HG03521 (cell line): ENCODE results near the gene SESN2.

Experiments
- ATAC-seq: cut with Tn5 transposase; IDR thresholded peaks from one replicate; pipeline ENCODE4 v1.9.1; 2021; ENCODE audit warnings: mild to moderate bottlenecking, moderate library complexity; ENCODE audit not compliant: unreplicated experiment

The SESN2 gene

DNA sequence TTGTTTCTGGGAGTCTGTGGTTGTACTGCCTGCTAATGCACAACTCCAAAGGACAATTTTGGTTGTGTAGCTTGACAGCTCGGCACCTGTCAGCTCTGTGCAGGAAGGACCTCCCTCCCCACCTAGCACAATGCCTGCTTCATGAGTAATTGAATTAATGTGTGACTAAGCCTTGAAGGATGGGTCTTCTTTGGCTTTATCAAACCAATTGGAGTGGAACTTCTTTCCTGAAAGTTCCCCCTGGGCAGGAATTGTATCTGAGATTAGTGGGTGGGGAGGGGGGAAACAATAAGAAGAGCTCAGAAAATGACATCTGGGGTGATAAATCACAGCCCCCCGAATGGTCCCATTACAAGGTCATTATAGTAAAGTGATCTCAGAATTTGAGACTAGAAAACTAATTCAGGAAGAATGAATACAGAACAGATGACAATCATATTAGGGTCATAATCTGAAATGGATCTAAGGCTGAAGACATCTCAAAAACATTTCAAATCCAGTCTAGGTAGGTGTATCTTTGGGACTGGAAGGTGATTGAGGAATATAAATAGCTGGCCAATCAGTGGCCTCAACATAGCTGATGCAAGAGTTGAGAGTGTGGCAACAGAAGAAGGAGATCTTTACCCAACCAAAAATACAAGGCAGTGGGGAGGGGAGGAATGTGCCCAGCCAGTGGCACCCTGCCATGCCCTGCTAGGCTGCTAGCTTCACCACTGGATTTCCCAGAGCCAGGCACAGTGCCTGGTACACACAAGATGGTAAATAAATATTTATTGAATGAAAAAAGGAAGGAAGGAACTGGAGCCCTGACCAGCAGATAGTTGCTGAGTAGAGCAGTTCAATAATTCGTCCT lies 10.1 kb upstream of the SESN2 start:
- ATAC-seq, result no peak

DNA sequence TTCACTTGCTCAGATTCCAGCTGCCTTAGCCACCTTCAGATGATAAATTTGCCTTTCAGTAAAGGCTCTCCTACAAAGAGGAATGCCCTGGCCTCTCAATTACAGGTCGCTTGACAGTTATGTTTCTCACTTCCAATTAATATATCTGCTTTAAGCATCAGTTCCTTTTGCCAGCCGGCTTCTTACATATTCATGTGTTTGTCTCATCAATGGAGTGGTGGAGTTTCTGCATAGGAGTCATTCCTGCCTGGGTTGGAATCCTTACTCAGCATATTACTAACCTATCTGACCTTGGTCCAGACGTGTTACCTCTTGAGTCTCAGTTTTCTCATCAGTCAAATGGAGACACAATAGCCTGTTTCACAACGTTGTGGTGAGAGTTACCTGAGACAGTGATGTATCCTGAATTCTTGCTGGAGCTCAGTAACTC lies 9.4 kb upstream of the SESN2 start:
- ATAC-seq, result no peak

DNA sequence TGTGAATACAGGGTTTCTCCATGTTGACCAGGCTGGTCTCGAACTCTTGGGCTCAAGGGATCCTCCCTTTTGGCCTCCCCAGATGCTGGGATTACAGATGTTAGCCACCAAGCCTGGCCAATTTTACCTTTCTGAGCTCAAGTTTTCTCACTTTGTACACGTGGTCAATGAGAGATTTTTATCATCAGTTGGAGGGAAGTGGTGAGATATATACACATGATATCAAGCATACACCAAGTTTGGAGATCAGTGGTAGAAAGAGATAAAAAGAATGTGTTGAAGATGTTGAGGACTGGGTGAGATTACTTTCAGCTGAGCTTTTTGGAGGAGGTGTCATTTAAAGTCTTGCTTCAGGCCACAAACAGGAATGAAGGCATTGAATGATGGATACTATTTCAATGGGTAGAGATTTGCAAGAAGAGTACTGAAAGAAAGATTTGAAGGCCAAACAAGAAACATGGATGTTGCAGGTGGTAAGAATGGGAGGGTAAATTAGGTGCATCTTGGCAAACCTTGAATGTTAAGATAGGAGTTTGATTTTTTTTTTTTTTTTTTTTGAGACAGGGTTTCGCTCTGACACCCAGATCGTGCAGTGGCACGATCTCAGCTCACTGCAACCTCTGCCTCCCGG lies 3.0 kb upstream of the SESN2 start:
- no peak for ATAC-seq

DNA sequence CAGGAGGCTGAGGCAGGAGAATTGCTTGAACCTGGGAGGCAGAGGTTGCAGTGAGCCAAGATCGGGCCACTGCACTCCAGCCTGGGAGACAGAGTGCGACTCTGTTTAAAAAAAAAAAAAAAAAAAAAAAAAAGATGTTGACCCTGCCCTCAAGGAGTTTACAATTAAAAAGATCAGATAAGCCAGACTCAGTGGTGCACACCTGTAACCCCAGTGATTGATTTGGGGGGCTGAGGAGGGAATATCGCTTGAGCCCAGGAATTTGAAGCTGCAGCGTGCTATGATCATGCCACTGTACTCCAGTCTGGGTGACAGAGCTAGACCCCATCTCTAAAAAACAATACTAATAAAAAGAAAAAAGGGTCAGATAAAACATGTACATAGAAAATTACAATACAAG lies 1.6 kb upstream of the SESN2 start:
- ATAC-seq, result no peak

DNA sequence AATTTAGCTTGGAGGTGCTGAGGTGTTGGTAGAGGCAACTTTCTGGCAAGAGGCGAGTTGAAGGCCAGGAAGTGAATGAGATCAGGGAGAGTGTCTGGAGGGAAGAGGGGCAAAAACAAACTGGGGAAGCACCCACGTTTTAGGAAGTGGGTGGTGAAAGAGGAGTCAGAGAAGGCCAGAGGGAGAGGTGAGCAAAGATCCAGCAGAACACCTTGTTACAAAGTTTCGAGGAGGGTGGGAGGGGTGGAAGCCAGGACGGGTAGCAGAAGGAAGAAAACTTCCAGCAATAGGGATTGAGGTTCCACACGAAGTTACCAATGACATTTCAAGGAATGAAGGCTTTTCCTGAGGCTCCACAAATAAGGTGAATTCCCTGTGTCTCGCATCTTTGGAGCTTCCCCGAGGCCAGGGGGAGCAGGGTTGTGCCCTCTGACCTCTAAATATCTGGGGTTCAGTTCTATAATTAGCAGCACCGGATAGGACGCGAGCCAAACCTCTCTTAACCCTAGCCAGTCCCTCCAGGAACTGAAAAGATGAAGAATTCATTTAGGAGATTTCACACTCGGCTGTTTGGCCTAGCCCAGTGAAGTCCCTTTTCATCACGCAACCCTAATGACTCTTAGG lies 578 bp upstream of the SESN2 start:
- ATAC-seq, result no peak

DNA sequence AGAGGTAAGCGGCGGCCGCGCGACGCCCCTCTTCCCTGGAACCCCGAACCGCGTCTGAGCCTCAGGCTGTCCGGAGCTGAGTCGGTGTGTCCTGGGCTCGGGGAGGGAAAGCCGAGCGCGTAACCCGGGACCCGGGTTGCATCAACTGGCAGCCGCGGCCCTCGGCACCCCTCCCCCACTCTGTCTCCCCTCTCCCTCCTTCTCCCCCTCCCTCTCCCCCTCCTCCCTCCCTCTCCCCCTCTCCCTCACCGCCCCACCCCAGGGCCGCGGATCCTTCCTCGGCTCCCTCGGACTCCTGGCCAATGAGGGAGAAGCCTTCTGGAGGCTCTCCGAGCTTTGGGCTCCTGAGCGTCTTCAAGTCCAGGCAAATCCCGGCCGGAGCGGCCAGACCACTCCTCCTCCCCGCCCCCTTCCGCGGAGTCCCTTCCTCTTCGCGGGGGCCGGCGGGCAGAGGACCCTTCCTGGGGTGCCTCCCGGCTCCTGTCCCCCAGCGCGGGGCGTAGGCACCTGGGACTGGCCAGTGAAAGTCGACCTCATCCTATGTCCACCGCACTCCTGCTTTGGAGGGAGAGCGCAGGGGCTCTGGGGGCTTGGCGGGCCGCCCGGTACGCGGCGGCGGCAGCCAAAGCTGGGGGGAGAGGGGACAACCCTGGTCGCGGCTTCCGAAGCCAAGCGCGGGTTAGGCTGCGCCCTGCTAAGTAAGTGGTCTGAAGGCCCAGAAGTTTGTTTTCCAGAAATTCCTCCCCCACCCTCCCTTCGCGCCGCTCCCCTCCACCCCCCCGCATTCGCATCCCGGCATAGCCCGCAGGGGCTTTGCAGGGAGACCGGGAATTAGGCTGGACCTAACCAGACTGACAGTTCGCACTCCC lies 850 bp downstream of the SESN2 start:
- ATAC-seq, result no peak

DNA sequence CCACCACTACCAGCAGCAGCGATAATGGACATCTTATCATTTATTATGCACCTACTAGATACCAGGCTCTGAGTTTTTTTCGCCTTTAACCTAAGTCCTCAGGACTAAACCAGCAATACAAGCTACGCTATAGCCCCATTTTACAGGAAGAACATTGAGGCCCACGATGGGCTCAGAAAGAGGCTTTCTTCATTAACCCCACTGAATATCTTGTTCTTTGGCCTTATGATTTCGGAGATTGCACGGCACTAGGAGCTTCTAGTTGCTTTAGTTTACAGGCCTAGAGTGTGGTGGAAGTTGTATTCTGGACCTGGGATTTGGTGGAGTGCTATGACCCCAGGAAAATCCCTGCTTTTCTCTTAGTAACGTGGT lies 1.5 kb downstream of the SESN2 start:
- no peak for ATAC-seq

DNA sequence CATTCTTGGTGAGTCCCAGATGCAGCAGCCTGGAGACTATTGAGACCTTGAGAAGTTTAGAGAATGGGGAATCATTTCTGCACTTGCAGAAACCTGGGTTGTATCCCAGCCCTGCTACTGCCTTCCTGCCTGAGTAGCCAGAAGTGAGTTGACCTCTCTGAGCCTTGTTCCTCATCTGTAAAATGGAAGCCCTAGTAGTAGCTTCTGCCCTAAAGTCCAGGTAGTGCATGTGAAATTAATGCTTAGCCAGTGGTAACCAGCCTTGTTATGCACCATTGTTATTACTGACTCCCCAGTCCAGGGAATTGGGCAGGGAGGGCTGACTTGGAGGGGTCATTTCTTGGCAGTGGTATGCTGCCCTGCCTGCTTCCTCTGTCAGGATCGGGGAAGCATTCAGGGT lies 5.6 kb downstream of the SESN2 start:
- ATAC-seq, result no peak

DNA sequence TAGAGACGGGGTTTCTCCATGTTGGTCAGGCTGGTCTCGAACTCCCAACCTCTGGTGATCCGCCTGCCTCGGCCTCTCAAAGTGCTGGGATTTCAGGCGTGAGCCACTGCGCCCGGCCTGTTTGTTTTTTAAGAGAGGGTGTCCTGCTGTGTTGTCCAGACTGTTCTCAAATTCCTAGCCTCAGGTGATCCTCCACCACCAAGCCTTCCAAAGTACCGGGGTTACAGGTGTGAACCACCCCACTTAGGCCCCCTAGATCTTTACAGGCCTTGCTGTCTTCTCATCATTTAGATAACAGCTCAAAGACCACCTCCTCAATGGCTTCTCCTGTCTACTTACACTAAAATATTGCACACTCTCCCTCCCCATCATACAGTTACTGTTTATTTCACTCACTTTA lies 6.3 kb downstream of the SESN2 start:
- ATAC-seq, result no peak

DNA sequence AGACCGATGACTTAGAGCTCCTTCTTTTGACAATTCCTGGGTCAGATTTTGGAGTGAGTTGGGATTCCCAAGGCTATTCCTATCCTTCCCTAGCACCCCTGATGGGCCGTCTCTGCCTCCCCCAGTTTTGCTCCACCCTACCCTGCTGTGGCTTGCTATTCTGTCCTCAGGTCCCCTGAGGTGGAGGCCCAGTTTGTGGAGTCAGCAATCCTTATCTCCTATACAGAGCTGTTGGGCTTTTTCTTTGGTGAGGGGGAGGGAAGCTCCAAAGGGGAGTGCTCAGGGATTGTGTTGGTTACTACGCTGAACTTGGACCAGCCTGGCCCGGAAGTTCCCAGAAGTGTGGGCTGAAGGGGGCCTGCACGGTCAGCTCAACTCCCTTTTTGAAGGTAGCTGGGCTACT lies 7.6 kb downstream of the SESN2 start:
- no peak for ATAC-seq

DNA sequence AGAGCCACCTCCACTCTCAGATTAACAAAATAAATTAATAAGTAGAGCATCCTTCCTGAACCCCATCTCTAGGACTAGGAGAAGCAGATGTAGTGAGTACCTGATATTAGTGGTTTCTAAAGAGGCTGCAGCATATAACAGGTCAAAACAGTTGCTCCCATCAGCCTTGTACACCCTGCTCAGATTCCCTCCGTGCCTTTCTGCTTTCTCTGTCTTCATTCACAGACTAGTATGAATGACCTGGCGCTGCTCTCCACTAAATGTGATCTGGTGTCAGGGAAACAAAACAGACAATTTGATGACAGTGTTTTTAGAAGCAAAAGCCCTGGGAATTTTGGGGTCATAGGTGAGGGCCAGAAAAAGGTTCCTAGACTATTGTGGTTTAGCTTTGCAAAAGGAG lies 8.3 kb downstream of the SESN2 start:
- ATAC-seq, result no peak

DNA sequence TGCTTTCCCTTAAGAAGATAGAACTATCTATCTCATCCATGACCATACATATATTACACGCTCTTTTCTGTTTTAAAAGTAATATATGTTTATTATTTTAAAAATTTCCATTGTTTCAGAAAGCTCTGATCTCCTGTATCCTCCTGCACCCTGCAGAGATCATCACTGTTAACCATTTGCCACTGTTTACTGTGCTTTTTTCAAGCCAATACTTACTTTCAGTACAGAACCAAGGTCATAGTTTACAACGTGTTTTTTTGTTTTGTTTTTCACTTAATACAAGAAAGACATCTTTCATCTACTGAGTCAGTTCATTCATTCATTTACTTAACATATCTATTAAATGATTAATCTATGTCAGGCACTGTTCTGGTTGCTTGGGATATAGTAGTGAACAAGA lies 10.2 kb downstream of the SESN2 start:
- no peak for ATAC-seq

DNA sequence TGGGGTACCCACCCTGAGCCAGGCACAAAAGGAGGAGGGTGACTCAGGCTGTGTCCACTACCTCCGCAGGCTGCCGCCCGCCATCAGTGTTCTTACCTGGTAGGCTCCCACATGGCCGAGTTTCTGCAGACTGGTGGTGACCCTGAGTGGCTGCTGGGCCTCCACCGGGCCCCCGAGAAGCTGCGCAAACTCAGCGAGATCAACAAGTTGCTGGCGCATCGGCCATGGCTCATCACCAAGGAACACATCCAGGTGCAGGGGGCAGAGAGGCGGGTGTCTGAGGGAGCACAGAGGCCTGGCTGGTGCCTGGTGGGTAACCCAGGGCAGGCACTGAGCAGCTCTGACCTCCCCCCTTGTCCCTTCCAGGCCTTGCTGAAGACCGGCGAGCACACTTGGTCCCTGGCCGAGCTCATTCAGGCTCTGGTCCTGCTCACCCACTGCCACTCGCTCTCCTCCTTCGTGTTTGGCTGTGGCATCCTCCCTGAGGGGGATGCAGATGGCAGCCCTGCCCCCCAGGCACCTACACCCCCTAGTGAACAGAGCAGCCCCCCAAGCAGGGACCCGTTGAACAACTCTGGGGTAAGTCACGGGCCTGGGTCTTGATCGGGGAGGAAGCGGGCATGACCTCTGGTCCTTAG lies 13.0 kb downstream of the SESN2 start:
- no peak for ATAC-seq

DNA sequence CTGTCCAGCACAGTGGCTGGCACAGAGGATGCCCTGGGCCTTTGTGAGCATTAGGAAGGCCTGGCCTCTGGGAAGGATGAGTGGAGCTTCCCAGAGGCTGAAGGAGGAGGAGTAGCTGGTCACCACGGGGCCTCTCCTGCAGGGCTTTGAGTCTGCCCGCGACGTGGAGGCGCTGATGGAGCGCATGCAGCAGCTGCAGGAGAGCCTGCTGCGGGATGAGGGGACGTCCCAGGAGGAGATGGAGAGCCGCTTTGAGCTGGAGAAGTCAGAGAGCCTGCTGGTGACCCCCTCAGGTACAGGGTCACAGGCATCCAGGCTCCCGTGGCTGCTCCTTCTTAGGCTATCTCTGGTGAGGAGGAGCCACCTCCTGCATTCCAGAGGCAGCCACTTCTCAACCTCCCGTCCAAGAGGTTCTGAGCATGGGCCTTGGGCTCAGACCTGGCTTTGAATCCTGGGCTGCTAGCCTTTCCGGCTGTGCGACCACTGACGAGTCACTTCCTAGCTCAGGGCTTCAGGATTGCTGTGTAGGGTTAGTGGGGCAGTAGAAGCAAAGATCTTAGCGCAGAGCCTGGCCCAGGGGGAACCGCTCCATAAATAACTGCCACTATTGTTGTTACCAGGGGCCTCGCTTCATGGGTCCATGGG lies 14.0 kb downstream of the SESN2 start:
- ATAC-seq, result no peak

DNA sequence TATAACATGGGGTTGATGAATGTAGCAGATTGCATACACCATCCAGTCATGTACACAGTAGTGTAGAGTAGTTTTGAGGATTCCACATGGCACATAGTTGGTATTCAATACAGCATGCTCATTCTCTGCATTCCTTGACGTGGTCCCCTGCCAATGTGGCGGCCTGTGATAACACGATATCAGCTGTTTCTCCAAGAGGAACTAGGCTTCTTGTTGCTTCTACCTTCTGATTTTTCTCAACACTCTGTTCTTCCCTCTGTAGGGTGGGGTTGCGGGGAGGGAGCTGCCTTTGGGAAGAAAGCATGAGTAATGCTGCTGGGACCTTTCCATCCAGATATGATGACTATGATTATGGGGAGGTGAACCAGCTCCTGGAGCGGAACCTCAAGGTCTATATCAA lies 19.4 kb downstream of the SESN2 start:
- ATAC-seq, result no peak

DNA sequence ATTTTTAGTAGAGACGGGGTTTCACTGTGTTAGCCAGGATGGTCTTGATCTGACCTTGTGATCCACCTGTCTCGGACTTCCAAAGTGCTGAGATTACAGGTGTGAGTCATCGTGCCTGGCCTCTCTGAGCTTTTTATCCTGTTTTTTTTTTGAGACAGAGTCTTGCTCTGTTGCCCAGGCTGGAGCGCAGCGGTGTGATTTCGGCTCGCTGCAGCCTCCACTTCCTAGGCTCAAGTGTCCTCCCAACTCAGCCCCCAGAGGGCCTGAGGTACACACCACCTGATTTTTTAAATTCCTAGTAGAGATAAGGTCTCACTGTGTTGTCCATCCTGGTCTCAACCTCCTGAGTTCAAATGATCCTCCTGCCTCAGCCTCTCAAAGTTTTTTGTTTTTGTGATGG lies 20.4 kb downstream of the SESN2 start:
- no peak for ATAC-seq

DNA sequence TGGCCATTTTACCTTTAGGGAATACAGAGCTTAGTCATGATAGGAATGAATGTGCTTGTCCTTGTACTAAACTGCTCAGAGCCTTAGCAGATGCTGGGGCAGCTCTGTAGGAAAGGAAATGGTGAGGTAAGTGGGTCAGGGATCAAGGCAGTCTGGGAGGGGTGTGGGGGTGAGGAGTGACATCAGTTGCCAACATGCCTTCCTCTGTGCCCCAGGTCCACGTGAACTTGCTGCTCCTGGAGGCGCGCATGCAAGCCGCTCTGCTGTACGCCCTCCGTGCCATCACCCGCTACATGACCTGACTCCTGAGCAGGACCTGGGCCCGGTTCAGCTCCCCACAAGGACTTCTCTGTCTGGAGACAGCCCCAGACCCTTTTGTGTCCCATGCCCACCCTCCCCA lies 21.2 kb downstream of the SESN2 start:
- ATAC-seq, result no peak

DNA sequence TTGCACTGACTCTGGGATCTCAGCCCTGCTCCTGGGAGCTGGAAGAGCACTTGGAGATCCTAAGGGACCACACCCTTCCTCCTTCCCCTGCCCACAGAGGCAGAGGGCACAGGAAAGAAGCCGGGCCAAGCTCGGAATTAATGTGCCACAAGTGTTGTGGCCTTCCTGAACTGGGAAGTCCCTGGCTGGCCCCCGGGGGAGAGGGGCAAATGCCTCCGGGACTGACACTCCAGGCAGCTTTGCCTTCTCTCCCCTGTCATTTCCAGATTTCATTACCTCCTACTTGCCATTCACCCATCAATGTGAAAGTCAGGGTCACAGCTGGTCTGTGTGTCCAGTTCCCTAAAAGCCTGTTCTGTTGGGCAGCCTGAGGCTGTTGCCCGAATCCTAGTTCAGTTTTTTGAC lies 21.7 kb downstream of the SESN2 start:
- ATAC-seq, result no peak

DNA sequence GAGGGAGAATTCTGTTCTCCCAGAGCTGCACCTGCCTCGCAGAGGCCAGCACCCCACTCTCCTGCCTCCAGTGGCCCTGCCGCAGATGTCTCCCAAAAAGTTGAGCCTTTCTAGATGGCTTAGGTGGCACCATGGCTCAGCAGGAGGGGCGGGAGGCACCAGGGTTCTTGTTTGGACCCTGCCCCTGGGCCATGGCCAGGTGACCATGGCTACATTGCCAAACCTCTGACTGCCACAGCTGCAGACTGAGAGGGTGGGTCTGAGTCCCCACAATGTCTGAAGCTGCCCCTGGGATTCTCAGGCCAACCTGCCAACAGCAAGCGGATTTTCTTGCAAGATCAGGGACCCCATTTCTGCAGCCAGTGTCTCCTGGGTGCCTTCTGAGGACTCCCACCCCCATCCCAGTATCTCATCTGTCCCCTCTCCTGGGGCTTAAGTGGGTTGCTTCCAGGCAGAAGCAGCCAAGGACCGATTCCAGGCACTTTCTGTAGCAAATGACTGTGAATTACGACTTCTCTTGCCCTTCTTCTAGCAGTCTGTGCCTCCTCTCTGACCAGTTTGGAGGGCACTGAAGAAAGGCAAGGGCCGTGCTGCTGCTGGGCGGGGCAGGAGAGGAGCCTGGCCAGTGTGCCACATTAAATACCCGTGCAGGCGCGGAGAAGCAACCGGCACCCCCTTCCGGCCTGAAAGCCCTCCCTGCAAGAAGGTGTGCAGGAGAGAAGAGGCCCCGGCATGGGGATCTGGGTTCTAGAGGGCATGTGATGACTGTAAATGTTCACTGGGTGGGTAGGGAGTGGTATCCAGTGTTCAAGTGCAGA lies 22.5 kb downstream of the SESN2 start:
- ATAC-seq, result no peak
